ENCODE results near the gene ANXA11. TPM values are rescaled to one million over a fixed set of nuclear protein-coding genes. Genes with fewer than 3 reads are reported as not detected.

Gene ANXA11
- total and polyA plus RNA-seq, 2 donors (not counting 1 experiment from before 2014, with no cell fraction given), result 88.3 to 177 TPM

GRCh38 chr10:80154978-80155695 lies 50.2 kb downstream of the ANXA11 start:
- H3K4me3 Mint-ChIP-seq, result no peak overlapping the region
- ChIA-PET CTCF (interaction anchor here (1.0 kb wide), 1 partner anchor 68 kb away, joined by 3 read pairs; no protein-coding TSS in a partner anchor), POLR2A (interaction anchor here (0.6 kb wide), 1 partner anchor 108 kb away, joined by 9 read pairs; no protein-coding TSS in a partner anchor)
- no peaks in the 10 kb centered on the region for H3K27me3 ChIP-seq (replicated peaks in 1 of 4; ENCODE audit: control extremely low read depth in 1 of 4, control insufficient read depth in 3 of 4, insufficient read depth in 4 of 4, low read length in 3 of 4)
- no peaks in the 10 kb centered on the region for H3K27me3 Mint-ChIP-seq
- intact Hi-C loops (cut with micrococcal nuclease), result no loop called here
- no peaks in the 10 kb centered on the region for H3K9me3 ChIP-seq (ENCODE audit: control extremely low read depth in 1 of 3, control insufficient read depth in 2 of 3, insufficient read depth in 1 of 3, low read length in 2 of 3)
- no peaks in the 10 kb centered on the region for H4K20me1 ChIP-seq (ENCODE audit: control insufficient read depth, insufficient read depth, low read length, poor library complexity, severe bottlenecking)
- no peaks in the 10 kb centered on the region for H3K9me3 Mint-ChIP-seq (ENCODE audit: insufficient read depth)
- H3K4me3 ChIP-seq (ENCODE audit: control extremely low read depth in 1 of 5, extremely low read depth in 1 of 5, insufficient read depth in 1 of 5, low read depth in 2 of 5, low read length in 4 of 5), result no peak overlapping the region
- no peak overlapping the region for H3K4me2 ChIP-seq (replicated peaks; ENCODE audit: low read depth, low read length, poor library complexity, severe bottlenecking)
- no peak overlapping the region for H2AFZ ChIP-seq (ENCODE audit: insufficient read depth, low read depth, low read length, poor library complexity, severe bottlenecking)
- H3K79me2 ChIP-seq (ENCODE audit: control insufficient read depth, insufficient read depth, low read length), result no peaks in the 10 kb centered on the region
- H3K9ac ChIP-seq (ENCODE audit: low read length), result no peak overlapping the region
- H3K36me3 ChIP-seq (replicated peaks in 1 of 2; ENCODE audit: control extremely low read depth in 1 of 2, control insufficient read depth in 1 of 2, extremely low read depth in 1 of 2, insufficient read depth in 2 of 2, low read length in 1 of 2), result peaks cover 1 to 83% of the 10 kb centered on the region in 2 experiments
- H3K4me1 ChIP-seq (ENCODE audit: control insufficient read depth in 2 of 2, insufficient read depth in 2 of 2, low read length in 2 of 2), result no peaks in the 10 kb centered on the region
- WGBS (ENCODE audit: insufficient coverage), result 97% methylated on average over 7 of the region's 10 CpGs
- ATAC-seq (ENCODE audit: low read depth), result no peak
- no peak overlapping the region for H3K27ac Mint-ChIP-seq
- H3K4me1 Mint-ChIP-seq, result no peaks in the 10 kb centered on the region
- TF ChIP-seq EZH2 (IDR thresholded peaks at IDR 0.05; ENCODE audit: borderline replicate concordance, insufficient read depth, low read depth, low read length, poor library complexity, severe bottlenecking) (no peak), CTCF (IDR thresholded peaks at IDR 0.05) (no peak)
- no peak overlapping the region for H3K27ac ChIP-seq (ENCODE audit: low read length in 2 of 2)
- no peak for DNase-seq

GRCh38 chr10:80154626-80154977 lies 50.7 kb downstream of the ANXA11 start:
- peaks cover 0 to 4% (median 0%) of the 10 kb centered on the region in 3 donors for H3K9me3 ChIP-seq (ENCODE audit: control extremely low read depth in 1 of 3, control insufficient read depth in 2 of 3, insufficient read depth in 1 of 3, low read length in 2 of 3)
- no peak overlapping the region for H3K4me3 ChIP-seq (ENCODE audit: control extremely low read depth in 1 of 5, extremely low read depth in 1 of 5, insufficient read depth in 1 of 5, low read depth in 2 of 5, low read length in 4 of 5)
- CTCF ChIA-PET, result interaction anchor here (1.0 kb wide), 1 partner anchor 68 kb away, joined by 3 read pairs; no protein-coding TSS in a partner anchor
- no peak overlapping the region for H3K4me3 Mint-ChIP-seq
- DNase-seq, result no peak
- TF ChIP-seq EZH2 (IDR thresholded peaks at IDR 0.05; ENCODE audit: borderline replicate concordance, insufficient read depth, low read depth, low read length, poor library complexity, severe bottlenecking) (no peak), CTCF (IDR thresholded peaks at IDR 0.05) (no peak)
- H3K9me3 Mint-ChIP-seq (ENCODE audit: insufficient read depth), result no peaks in the 10 kb centered on the region
- 87% methylated on average over 3 of the region's 5 CpGs for WGBS (ENCODE audit: insufficient coverage)
- no peaks in the 10 kb centered on the region for H4K20me1 ChIP-seq (ENCODE audit: control insufficient read depth, insufficient read depth, low read length, poor library complexity, severe bottlenecking)
- no peak overlapping the region for H3K4me2 ChIP-seq (replicated peaks; ENCODE audit: low read depth, low read length, poor library complexity, severe bottlenecking)
- H2AFZ ChIP-seq (ENCODE audit: insufficient read depth, low read depth, low read length, poor library complexity, severe bottlenecking), result no peak overlapping the region
- H3K4me1 ChIP-seq (ENCODE audit: control insufficient read depth in 2 of 2, insufficient read depth in 2 of 2, low read length in 2 of 2), result no peaks in the 10 kb centered on the region
- ATAC-seq (ENCODE audit: low read depth), result no peak
- intact Hi-C loops (cut with micrococcal nuclease), result no loop called here
- no peak overlapping the region for H3K27ac Mint-ChIP-seq
- H3K27me3 ChIP-seq (replicated peaks in 1 of 4; ENCODE audit: control extremely low read depth in 1 of 4, control insufficient read depth in 3 of 4, insufficient read depth in 4 of 4, low read length in 3 of 4), result no peaks in the 10 kb centered on the region
- H3K27me3 Mint-ChIP-seq, result no peaks in the 10 kb centered on the region
- no peak overlapping the region for H3K27ac ChIP-seq (ENCODE audit: low read length in 2 of 2)
- POLR2A ChIA-PET, result interaction anchor here (0.6 kb wide), 1 partner anchor 107 kb away, joined by 9 read pairs; no protein-coding TSS in a partner anchor
- H3K9ac ChIP-seq (ENCODE audit: low read length), result no peak overlapping the region
- H3K4me1 Mint-ChIP-seq, result no peaks in the 10 kb centered on the region
- no peaks in the 10 kb centered on the region for H3K79me2 ChIP-seq (ENCODE audit: control insufficient read depth, insufficient read depth, low read length)
- peaks cover 1 to 77% of the 10 kb centered on the region in 2 experiments for H3K36me3 ChIP-seq (replicated peaks in 1 of 2; ENCODE audit: control extremely low read depth in 1 of 2, control insufficient read depth in 1 of 2, extremely low read depth in 1 of 2, insufficient read depth in 2 of 2, low read length in 1 of 2)

Measured in B cell (primary cell).